ENCODE data around the gene CDK7.

Gene CDK7

DNA sequence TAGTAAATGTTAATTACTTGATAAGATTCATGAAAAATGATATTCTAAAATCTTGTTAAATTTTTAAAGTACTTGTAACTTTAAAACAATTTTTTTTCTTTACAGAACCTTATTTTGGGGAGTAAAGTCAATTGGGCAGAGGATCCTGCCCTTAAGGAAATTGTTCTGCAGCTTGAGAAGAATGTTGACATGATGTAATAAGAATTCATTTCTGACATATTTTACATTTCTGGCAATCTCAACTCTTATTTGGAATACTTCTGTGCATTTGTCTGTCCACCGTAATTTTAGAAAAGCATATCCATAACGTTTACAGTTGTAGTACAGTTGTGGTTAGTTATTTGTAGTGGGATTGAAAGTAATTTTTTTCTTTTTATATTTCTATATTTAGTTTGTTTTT lies 25.1 kb upstream of the CDK7 start:
- H3K4me3 ChIP-seq (ENCODE audit: low read depth, low read length) = no peak overlapping the region
- TF ChIP-seq, protein P1, sequence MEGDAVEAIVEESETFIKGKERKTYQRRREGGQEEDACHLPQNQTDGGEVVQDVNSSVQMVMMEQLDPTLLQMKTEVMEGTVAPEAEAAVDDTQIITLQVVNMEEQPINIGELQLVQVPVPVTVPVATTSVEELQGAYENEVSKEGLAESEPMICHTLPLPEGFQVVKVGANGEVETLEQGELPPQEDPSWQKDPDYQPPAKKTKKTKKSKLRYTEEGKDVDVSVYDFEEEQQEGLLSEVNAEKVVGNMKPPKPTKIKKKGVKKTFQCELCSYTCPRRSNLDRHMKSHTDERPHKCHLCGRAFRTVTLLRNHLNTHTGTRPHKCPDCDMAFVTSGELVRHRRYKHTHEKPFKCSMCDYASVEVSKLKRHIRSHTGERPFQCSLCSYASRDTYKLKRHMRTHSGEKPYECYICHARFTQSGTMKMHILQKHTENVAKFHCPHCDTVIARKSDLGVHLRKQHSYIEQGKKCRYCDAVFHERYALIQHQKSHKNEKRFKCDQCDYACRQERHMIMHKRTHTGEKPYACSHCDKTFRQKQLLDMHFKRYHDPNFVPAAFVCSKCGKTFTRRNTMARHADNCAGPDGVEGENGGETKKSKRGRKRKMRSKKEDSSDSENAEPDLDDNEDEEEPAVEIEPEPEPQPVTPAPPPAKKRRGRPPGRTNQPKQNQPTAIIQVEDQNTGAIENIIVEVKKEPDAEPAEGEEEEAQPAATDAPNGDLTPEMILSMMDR (IDR thresholded peaks at IDR 0.05; ENCODE audit: insufficient read depth, low read depth, low read length, missing control alignments) = no peak
- DNase-seq (ENCODE audit: low read depth) = no peak

DNA sequence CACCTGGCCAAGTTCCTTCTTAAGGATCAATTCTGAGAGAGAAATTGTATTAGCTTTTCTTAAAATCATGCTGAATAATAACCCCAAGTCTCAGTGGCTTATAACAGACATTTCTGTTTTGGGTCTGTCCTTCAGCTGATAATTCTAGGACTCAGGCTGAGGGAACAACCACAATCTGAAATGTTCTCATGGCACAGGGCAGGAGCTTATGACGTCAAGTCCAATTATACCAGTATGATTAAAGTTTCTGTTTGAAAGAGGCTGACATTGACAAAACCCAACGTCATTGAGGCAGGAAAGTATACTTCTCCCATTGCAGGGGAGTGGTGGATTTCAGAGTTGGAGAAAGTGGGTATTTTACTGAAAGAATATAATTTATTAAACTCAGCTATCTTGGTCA lies 23.5 kb upstream of the CDK7 start:
- H3K4me3 ChIP-seq (ENCODE audit: low read depth, low read length) = no peak overlapping the region
- no peak for DNase-seq (ENCODE audit: low read depth)
- TF ChIP-seq, protein P1 (IDR thresholded peaks at IDR 0.05; ENCODE audit: insufficient read depth, low read depth, low read length, missing control alignments) = no peak

DNA sequence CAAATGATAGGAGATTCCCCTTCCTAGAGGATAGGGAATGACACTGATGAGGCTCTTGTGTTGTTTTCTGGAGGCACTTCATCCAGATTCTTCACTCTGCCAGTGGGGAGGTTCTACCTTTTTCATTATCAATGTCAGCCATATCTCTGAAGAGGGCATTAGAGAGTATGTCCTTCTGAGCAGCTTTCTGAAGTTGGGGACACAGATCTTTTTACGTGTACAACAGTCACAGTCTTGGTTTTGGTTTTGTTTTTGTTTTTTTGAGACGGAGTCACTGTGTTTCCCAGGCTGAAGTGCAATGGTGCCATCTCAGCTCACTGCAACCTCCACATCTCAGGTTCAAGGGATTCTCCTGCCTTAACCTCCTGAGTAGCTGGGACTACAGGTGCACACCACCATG lies 22.7 kb upstream of the CDK7 start:
- peak; percentile 24 for DNase-seq (ENCODE audit: low read depth)
- H3K4me3 ChIP-seq (ENCODE audit: low read depth, low read length) = no peak overlapping the region
- TF ChIP-seq, protein P1 (IDR thresholded peaks at IDR 0.05; ENCODE audit: insufficient read depth, low read depth, low read length, missing control alignments) = no peak

DNA sequence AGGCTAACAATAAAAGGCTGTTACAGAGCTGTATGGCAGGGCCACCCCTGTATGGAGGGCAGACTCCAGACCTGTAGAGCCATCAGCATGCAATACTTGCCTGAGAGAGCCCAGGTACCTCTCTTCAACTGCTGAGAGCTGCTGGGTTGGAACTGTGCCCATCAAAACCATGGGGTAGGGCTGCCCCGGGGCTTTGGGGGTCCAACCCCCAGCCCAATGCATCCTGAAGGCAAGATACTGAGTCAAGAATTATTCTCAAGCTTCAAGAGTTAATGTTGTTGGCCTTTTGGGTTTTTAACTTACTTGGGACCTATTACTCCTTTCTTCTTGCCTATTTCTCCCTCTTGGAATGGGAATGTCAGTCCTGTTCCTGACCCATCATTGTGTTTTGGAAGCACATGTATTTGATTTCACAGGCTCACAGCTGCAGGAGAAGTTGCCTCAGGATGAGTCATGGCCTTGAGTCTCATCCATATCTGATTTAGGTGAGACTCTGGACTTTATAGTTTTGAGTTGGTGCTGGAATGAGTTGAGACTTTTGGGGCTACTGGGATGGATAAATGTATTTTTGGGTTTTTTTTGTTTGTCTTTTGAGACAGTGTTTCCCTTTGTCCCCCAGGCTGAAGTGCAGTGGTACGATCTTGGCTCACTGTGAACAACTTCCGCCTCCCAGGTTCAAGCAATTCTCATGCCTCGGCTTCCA lies 21.0 kb upstream of the CDK7 start:
- TF ChIP-seq, protein P1 (IDR thresholded peaks at IDR 0.05; ENCODE audit: insufficient read depth, low read depth, low read length, missing control alignments) = no peak
- DNase-seq (ENCODE audit: low read depth) = no peak
- no peak overlapping the region for H3K4me3 ChIP-seq (ENCODE audit: low read depth, low read length)

DNA sequence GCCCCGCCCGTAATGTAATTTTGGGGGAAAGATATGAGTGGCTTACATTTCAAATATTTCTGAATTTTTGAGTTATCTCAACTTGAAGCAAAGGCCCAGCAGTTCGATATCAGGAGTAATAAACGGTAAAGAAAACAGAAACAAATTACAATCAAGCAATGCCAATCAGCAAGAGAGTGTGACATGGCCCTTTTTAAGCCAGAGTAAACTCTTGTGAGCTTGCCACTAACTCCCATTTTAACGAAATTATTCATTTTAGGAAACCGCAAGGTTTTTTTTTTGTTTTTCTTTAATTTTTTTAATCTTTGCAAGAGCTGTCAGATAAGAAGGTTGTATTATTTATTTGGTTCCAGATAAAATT lies 17.6 kb upstream of the CDK7 start:
- H3K4me3 ChIP-seq (ENCODE audit: low read depth, low read length) = peak overlapping the region; percentile 70
- TF ChIP-seq, protein P1 (IDR thresholded peaks at IDR 0.05; ENCODE audit: insufficient read depth, low read depth, low read length, missing control alignments) = no peak
- peak; percentile 30 for DNase-seq (ENCODE audit: low read depth)

DNA sequence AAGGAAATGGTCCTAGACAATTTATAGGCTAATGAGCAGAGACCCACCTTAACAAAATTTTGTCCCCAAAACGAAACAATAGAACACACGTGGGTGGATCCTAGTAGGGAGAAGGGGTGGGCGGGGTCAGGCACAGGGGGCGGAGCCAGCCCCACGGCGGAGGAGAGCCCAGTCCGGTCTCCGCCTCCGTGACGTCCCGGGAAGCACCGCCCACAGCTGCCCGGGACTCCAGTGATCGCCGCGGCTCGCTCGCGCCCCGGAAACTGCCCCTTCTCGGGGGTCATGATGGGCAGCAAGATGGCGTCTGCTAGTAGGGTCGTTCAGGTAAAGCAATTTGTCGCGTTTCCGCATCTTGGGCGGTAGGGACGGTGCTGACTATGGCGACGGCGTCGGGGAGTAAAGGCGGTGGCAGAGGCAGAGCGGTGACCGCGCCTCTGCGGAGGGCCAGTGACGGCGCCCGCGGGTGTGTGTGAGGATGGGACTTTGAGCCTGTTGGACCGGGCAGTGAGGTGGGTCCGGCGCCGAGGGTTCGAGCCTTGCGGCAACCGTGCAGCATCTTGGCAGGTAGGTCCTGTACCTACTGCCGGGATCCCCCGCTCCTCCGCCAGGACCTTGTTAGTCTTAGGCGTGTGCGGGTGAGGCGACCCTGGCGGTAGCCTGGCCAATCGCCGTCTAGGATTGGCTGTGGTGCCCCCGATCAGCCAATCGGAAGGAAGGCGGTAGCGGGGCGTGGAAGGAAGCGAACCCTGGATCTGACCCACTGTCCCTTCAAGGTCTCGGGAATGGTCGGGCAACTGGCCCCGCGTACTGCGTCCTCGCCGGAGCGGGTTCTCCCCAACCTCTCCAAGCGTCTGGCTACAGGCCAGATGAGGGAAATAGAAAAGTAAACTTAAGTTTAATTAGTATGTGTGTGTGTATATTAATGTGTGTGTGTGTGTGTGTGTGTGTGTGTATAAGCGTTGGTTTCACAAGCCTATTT lies 16.8 kb upstream of the CDK7 start:
- peak; percentile 97 for DNase-seq (ENCODE audit: low read depth)
- TF ChIP-seq, protein P1 (IDR thresholded peaks at IDR 0.05; ENCODE audit: insufficient read depth, low read depth, low read length, missing control alignments) = no peak
- H3K4me3 ChIP-seq (ENCODE audit: low read depth, low read length) = peak overlapping the region; percentile 70
